ENCODE data around the gene RNF19B.
"Not testable (repeated sequence)": the region's sequence is repeated elsewhere in the genome, so short reads cannot be mapped to it uniquely, and the experiment has no call there.

RNF19B gene

DNA sequence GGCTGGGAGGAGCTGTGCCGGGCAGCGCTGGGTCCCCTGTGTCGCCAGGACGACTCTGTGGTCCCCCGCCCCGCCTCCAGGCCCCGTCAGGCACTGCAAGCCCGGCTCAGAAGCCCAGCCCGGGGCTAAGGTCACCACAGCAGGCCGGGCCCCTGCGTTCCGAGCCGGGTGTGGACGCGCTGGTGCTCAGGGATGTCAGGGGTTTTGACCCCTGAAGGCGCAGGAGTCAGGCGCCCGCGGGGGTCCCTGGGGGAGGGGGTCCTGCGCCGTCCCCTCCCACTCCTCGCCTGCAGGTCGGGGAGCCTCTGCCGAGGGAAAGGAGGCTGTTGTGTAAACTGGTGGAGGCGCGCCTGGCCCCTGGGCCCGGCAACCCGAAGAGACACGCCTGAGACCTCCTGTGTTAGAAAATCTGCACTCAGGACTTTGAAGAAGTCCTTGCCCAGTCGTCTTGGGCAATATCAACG, 39.7 kb downstream of the RNF19B start:
- Histone ChIP-seq H3K36me3 (ENCODE audit: control insufficient read depth, insufficient read depth, low read length) (no peaks in the 10 kb centered on the region), H3K27ac (ENCODE audit: insufficient read depth, low read length, poor library complexity, severe bottlenecking) (no peak overlapping the region), H3K4me3 (ENCODE audit: insufficient read depth, low read depth, low read length, poor library complexity, severe bottlenecking) (no peak overlapping the region), H3K27me3 (replicated peaks; ENCODE audit: control insufficient read depth, insufficient read depth, low read length, poor library complexity, severe bottlenecking) (peaks cover 7% of the 10 kb centered on the region), H3K9me3 (ENCODE audit: control insufficient read depth, low read length) (no peaks in the 10 kb centered on the region), H3K4me1 (ENCODE audit: control insufficient read depth, insufficient read depth, low read length, poor library complexity, severe bottlenecking) (peaks cover 13% of the 10 kb centered on the region)
- no peak for DNase-seq

DNA sequence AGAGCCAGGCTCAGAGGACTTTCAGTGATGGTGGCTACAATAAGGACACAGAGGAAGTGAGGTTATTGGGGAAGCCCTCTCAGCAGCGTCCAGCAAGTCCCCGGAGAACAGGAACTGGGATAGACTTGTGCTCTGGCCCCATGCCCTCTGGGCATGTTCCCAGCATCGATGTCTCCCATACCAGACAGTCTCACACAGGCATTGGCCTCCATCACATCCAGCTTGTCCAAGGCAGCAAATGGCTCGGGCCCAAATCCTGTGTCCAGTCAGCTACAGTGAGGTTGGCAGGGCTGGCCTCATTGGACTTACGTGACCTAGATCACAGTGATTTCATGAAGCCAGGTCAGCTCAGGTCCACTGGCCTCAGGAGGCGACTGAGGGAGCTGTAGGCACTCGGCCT, 43.8 kb downstream of the RNF19B start:
- no peak for DNase-seq
- Histone ChIP-seq H3K36me3 (ENCODE audit: control insufficient read depth, insufficient read depth, low read length) (no peaks in the 10 kb centered on the region), H3K4me3 (ENCODE audit: insufficient read depth, low read depth, low read length, poor library complexity, severe bottlenecking) (no peak overlapping the region), H3K27ac (ENCODE audit: insufficient read depth, low read length, poor library complexity, severe bottlenecking) (no peak overlapping the region), H3K27me3 (replicated peaks; ENCODE audit: control insufficient read depth, insufficient read depth, low read length, poor library complexity, severe bottlenecking) (peaks cover 7% of the 10 kb centered on the region), H3K9me3 (ENCODE audit: control insufficient read depth, low read length) (no peaks in the 10 kb centered on the region), H3K4me1 (ENCODE audit: control insufficient read depth, insufficient read depth, low read length, poor library complexity, severe bottlenecking) (peaks cover 10% of the 10 kb centered on the region)

DNA sequence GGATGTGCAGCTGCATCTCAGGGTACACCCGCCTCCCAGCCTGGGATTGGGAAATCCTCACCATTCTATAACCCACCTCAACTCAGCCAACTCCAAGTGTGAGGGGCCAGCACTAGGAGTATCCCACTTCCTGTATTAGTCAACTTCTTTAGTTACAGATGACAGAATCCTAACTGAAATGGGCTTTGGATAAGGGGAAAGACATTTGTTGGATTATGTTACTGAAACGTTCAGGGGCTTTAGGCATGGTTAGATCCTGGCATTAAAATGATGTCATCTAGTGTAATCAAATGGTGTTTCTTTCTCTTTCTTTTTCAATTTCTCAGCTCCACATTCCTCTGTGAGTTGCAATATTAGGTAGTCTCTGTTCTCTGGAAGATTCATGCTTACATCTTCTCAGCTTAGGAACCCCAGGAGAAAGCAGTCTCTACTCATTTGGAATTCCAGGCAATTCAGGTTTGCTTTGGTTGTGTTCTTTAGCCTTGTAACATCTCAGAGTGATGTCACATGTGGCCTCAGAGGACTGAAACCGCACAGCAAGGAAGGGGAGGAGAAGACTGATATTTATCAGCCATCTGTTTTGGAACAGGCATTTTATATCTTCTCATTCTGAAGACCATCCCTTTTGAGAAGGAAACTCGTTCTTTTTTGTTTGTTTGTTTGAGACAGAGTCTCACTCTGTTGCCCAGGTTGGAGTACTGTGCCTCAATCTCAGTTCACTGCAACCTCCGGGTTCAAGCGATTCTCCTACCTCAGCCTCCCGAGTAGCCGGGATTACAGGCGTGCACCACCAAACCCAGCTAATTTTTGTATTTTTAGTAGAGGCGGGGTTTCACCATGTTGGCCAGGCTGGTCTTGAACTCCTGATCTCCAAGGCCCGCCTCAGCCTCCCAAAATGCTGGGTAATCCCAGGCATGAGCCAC, 44.5 kb downstream of the RNF19B start:
- Histone ChIP-seq H3K4me1 (ENCODE audit: control insufficient read depth, insufficient read depth, low read length, poor library complexity, severe bottlenecking) (peaks cover 8% of the 10 kb centered on the region), H3K27ac (ENCODE audit: insufficient read depth, low read length, poor library complexity, severe bottlenecking) (no peak overlapping the region), H3K27me3 (replicated peaks; ENCODE audit: control insufficient read depth, insufficient read depth, low read length, poor library complexity, severe bottlenecking) (peaks cover 6% of the 10 kb centered on the region), H3K4me3 (ENCODE audit: insufficient read depth, low read depth, low read length, poor library complexity, severe bottlenecking) (no peak overlapping the region), H3K9me3 (ENCODE audit: control insufficient read depth, low read length) (no peaks in the 10 kb centered on the region), H3K36me3 (ENCODE audit: control insufficient read depth, insufficient read depth, low read length) (no peaks in the 10 kb centered on the region)
- no peak for DNase-seq

DNA sequence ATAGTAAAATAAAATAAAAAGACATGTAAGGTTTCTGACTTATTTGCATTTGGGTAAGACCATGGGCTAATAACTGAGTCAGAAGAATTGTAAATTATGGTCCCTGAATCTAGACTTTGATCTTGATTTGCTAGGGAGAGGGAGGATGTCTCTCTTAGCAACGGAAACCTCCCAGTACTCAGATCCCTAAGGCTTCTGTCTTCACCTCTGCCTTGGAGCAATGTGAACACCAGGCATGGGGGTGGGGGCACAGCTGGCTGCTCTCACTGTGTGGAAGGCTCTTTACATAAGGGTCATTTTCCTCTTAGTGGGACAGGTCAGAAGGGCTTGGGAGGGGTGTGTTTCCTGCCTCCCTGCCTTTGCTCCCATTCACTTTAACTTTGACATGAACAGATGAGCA, 46.4 kb downstream of the RNF19B start:
- peaks cover 3% of the 10 kb centered on the region for H3K27me3 ChIP-seq (replicated peaks; ENCODE audit: control insufficient read depth, insufficient read depth, low read length, poor library complexity, severe bottlenecking)

DNA sequence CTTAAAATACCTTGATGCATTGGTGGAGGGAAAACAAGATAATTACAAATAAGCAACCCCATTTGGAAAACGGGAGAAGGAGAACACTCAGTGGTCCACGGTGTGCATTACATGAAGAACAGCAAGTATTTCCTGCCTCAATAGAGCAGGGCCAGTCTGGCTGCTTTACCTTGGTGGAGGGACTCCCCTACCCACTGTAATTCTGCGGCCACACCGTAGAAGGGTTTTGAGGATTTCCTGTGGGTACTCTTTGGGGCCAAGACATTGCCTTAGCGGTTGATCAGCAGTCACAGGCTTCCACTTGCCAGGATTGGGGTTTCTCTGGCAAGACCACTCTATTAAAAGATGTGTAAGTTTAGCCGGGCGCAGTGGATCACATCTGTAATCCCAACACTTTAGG, 47.1 kb downstream of the RNF19B start:
- no peak overlapping the region for H3K27ac ChIP-seq (ENCODE audit: insufficient read depth, low read length, poor library complexity, severe bottlenecking)
- H3K4me1 ChIP-seq (ENCODE audit: control insufficient read depth, insufficient read depth, low read length, poor library complexity, severe bottlenecking) = no peaks in the 10 kb centered on the region
- no peaks in the 10 kb centered on the region for H3K9me3 ChIP-seq (ENCODE audit: control insufficient read depth, low read length)
- H3K27me3 ChIP-seq (replicated peaks; ENCODE audit: control insufficient read depth, insufficient read depth, low read length, poor library complexity, severe bottlenecking) = peaks cover 3% of the 10 kb centered on the region
- H3K4me3 ChIP-seq (ENCODE audit: insufficient read depth, low read depth, low read length, poor library complexity, severe bottlenecking) = no peak overlapping the region
- no peaks in the 10 kb centered on the region for H3K36me3 ChIP-seq (ENCODE audit: control insufficient read depth, insufficient read depth, low read length)
- no peak for DNase-seq

More for the DNA sequence above, 46.4 kb downstream of the RNF19B start:
- Histone ChIP-seq H3K27ac (ENCODE audit: insufficient read depth, low read length, poor library complexity, severe bottlenecking) (no peak overlapping the region), H3K4me3 (ENCODE audit: insufficient read depth, low read depth, low read length, poor library complexity, severe bottlenecking) (no peak overlapping the region), H3K9me3 (ENCODE audit: control insufficient read depth, low read length) (no peaks in the 10 kb centered on the region), H3K4me1 (ENCODE audit: control insufficient read depth, insufficient read depth, low read length, poor library complexity, severe bottlenecking) (no peaks in the 10 kb centered on the region), H3K36me3 (ENCODE audit: control insufficient read depth, insufficient read depth, low read length) (no peaks in the 10 kb centered on the region)
- DNase-seq = no peak

DNA sequence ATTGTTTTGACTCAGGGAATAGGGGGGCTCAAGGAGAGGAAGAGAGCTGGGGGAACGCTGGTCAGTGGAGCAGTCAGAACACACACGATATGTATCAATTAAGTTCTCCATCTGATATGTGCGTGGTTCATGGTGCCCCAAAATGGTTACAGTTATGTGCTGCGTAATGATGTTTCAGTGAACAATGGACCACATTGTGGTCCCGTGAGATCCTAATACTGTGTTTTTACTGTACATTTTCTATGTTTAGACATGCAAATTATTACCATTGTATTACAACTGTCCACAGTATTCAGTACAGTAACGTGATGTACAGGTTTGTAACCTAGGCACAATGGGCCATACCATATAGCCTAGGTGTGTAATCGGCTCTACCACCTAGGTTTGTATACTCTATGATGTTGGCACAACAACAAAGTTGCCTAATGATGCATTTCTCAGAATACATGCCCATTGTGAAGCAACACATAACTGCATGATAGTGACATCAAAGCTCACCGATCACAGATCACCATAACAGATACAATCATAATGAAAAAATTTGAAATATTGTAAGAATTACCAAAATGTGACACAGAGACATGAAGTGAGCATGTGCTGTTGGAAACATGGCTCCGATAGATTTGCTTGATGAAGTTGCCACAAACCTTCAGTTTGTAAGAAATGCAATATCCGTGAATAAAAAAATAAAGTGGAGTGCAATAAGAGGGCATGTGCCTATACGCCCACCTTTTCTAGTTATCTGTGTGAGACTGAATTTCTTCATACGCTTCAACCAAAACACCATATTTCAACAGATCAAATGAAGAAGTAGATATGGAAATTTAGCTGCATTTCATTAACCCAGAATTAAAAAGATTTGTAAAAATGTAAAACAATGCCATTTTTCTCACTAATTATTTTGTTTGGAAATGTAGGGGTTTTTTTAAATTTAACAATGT, 48.6 kb downstream of the RNF19B start:
- Histone ChIP-seq H3K27me3 (replicated peaks; ENCODE audit: control insufficient read depth, insufficient read depth, low read length, poor library complexity, severe bottlenecking) (peaks cover 3% of the 10 kb centered on the region), H3K4me3 (ENCODE audit: insufficient read depth, low read depth, low read length, poor library complexity, severe bottlenecking) (no peak overlapping the region), H3K27ac (ENCODE audit: insufficient read depth, low read length, poor library complexity, severe bottlenecking) (no peak overlapping the region), H3K36me3 (ENCODE audit: control insufficient read depth, insufficient read depth, low read length) (no peaks in the 10 kb centered on the region), H3K4me1 (ENCODE audit: control insufficient read depth, insufficient read depth, low read length, poor library complexity, severe bottlenecking) (no peaks in the 10 kb centered on the region), H3K9me3 (ENCODE audit: control insufficient read depth, low read length) (no peaks in the 10 kb centered on the region)
- DNase-seq = no peak

DNA sequence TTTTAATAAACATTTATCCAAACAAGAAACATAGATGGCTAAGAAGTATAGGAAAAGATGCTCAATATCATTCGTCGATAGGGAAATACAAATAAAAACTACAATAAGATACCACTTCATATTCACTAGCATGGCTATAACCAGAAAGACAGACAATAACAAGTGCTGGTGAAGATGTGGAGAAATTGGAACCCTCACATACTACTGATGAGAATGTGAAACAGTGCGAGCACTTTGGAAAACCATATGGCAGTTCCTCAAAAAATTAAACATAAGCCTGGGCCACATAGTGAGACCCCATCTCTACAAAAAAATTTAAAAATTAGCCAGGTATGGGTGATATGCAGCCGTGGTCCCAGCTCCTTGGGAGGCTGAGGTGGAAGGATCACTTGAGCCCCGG, 54.3 kb downstream of the RNF19B start:
- Histone ChIP-seq H3K4me1 (ENCODE audit: control insufficient read depth, insufficient read depth, low read length, poor library complexity, severe bottlenecking) (no peaks in the 10 kb centered on the region), H3K9me3 (ENCODE audit: control insufficient read depth, low read length) (no peaks in the 10 kb centered on the region), H3K27me3 (replicated peaks; ENCODE audit: control insufficient read depth, insufficient read depth, low read length, poor library complexity, severe bottlenecking) (no peaks in the 10 kb centered on the region), H3K36me3 (ENCODE audit: control insufficient read depth, insufficient read depth, low read length) (no peaks in the 10 kb centered on the region), H3K27ac (ENCODE audit: insufficient read depth, low read length, poor library complexity, severe bottlenecking) (no peak overlapping the region), H3K4me3 (ENCODE audit: insufficient read depth, low read depth, low read length, poor library complexity, severe bottlenecking) (no peak overlapping the region)
- DNase-seq = no peak

DNA sequence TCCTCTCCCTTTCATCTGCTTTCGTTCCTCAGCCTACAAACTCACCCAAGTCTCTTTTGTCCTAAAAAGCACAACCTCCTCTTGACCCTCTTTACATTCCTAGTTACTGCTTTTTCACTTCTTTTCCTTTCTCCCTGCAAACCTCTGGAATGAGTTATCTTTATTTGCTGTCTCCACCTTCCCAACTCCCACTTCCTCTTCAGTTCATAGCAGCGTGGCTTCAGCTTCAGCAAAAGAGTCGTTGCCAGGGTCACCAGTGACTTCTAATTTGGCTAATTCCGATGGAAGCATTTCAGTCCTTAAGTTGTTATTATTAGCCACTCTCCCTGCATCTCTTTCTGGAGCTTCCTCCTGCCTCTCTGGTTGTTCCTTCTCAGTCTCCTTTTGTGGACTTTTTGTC, 57.2 kb downstream of the RNF19B start:
- H3K27me3 ChIP-seq (replicated peaks; ENCODE audit: control insufficient read depth, insufficient read depth, low read length, poor library complexity, severe bottlenecking) = peaks cover 4% of the 10 kb centered on the region

DNA sequence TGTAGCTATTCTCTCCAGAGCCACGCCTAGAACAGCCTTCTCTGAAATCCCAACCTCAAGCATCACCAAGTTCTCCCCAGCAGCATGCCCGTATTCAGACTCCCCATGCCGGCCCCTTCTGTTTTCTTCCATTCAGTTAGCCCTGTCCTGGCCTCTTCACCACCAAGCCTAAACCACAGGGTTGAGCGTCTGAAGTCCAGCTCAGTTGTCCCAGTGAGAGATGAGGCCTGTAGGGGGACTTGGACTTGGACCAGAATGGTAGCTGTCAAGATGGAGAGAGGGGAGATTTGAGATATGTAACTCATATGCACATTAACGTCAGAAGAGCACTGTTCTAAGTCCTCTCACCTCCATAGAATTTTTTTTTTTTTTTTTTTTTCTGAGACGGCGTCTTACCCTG, 58.0 kb downstream of the RNF19B start:
- no peak for DNase-seq
- Histone ChIP-seq H3K27ac (ENCODE audit: insufficient read depth, low read length, poor library complexity, severe bottlenecking) (no peak overlapping the region), H3K27me3 (replicated peaks; ENCODE audit: control insufficient read depth, insufficient read depth, low read length, poor library complexity, severe bottlenecking) (peaks cover 9% of the 10 kb centered on the region), H3K36me3 (ENCODE audit: control insufficient read depth, insufficient read depth, low read length) (no peaks in the 10 kb centered on the region), H3K4me1 (ENCODE audit: control insufficient read depth, insufficient read depth, low read length, poor library complexity, severe bottlenecking) (peaks cover 2% of the 10 kb centered on the region), H3K9me3 (ENCODE audit: control insufficient read depth, low read length) (no peaks in the 10 kb centered on the region), H3K4me3 (ENCODE audit: insufficient read depth, low read depth, low read length, poor library complexity, severe bottlenecking) (no peak overlapping the region)

More for the DNA sequence above, 57.2 kb downstream of the RNF19B start:
- Histone ChIP-seq H3K4me1 (ENCODE audit: control insufficient read depth, insufficient read depth, low read length, poor library complexity, severe bottlenecking) (no peaks in the 10 kb centered on the region), H3K9me3 (ENCODE audit: control insufficient read depth, low read length) (no peaks in the 10 kb centered on the region), H3K4me3 (ENCODE audit: insufficient read depth, low read depth, low read length, poor library complexity, severe bottlenecking) (no peak overlapping the region), H3K36me3 (ENCODE audit: control insufficient read depth, insufficient read depth, low read length) (no peaks in the 10 kb centered on the region), H3K27ac (ENCODE audit: insufficient read depth, low read length, poor library complexity, severe bottlenecking) (no peak overlapping the region)
- DNase-seq = no peak

DNA sequence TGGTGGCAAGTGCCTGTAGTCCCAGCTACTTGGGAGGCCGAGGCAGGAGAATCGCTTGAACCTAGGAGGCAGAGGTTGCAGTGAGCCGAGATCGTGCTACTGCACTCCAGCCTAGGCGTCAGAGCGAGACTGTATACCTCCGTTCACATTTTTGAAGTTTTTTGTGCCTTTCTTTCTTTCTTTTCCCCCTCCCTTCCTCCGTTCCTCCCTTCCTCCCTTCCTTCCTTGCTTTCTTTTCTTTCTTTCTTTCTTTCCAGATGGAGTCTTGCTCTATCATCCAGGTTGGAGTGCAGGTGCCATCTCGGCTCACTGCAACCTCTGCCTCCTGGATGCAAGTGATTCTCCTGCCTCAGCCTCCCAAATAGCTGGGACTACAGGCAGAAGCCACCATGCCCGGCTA, 59.0 kb downstream of the RNF19B start:
- H3K9me3 ChIP-seq (ENCODE audit: control insufficient read depth, low read length); H3K36me3 ChIP-seq (ENCODE audit: control insufficient read depth, insufficient read depth, low read length); H3K4me1 ChIP-seq (ENCODE audit: control insufficient read depth, insufficient read depth, low read length, poor library complexity, severe bottlenecking); DNase-seq; H3K27ac ChIP-seq (ENCODE audit: insufficient read depth, low read length, poor library complexity, severe bottlenecking); H3K4me3 ChIP-seq (ENCODE audit: insufficient read depth, low read depth, low read length, poor library complexity, severe bottlenecking): not testable (repeated sequence)
- H3K27me3 ChIP-seq (replicated peaks; ENCODE audit: control insufficient read depth, insufficient read depth, low read length, poor library complexity, severe bottlenecking) = peaks cover 17% of the 10 kb centered on the region

Data from effector memory CD4-positive, alpha-beta T cell (primary cell).